Measurements from ENCODE around the gene POU3F1. TPM values are rescaled to one million over a fixed set of nuclear protein-coding genes. Genes with fewer than 3 reads are reported as not detected.
A peak's percentile ranks its signal among the peaks of the same experiment; 100 is the strongest.

The POU3F1 gene
- polyA plus RNA-seq (2013, experiment 1 of 2; ENCODE audit: insufficient read length), result 0.11 TPM
- not detected for polyA plus RNA-seq (2013, experiment 2 of 2; ENCODE audit: insufficient read length)

- no peak for DNase-seq
Observed at GRCh38 chr1:38046333-38046883, at the start of gene POU3F1. Gene POU3F1 (minus strand): TSS chr1:38046793. CDS start chr1:38046743, 50 bp downstream.

GRCh38 chr1:38095454-38095931 is 48.9 kb upstream of the POU3F1 start:
- DNase-seq, result no peak

GRCh38 chr1:38094711-38095290 is 48.2 kb upstream of the POU3F1 start:
- no peak for DNase-seq

- no peak for DNase-seq
Observed at GRCh38 chr1:38093569-38094520, 47.3 kb upstream of the POU3F1 start.

DNA sequence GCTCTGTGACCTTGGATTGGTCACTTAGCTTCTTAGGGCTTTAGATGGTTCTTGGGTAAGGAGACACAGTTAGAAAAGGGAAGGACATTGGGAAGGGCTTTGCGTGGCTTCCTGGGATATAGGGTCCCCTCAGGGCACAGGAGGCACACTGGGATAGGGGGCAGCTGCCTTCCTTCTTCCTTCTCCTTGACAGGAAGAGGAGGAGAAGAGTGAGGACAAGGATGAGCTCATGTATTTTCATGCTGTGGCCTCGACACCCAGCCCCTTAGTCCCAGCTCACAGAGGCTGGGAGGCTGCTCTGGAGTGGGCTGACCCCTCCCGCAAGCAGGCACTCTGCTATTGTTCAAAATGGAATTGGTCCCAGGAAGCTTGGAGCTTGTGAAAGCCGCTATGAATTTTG is 45.7 kb upstream of the POU3F1 start:
- DNase-seq, result no peak

DNA sequence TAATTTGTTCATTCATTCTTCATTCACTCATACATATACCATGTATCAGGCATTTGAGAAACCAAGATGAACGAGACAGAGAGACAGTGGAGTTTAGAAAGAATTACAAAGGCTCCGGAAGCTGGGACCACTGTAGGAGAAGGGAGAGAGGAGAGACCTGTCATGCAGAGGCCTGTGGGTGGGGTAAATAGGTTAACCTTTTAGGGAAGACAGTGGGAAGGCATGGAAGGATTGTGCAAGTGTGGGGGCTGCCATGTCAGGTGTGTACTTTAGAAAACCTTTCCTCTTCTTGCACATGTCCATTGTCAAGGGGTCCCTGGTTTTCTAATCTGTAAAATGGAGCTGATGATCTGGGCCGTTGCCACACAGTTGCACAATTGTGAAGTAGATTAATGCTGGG is 44.2 kb upstream of the POU3F1 start:
- DNase-seq, result no peak

DNA sequence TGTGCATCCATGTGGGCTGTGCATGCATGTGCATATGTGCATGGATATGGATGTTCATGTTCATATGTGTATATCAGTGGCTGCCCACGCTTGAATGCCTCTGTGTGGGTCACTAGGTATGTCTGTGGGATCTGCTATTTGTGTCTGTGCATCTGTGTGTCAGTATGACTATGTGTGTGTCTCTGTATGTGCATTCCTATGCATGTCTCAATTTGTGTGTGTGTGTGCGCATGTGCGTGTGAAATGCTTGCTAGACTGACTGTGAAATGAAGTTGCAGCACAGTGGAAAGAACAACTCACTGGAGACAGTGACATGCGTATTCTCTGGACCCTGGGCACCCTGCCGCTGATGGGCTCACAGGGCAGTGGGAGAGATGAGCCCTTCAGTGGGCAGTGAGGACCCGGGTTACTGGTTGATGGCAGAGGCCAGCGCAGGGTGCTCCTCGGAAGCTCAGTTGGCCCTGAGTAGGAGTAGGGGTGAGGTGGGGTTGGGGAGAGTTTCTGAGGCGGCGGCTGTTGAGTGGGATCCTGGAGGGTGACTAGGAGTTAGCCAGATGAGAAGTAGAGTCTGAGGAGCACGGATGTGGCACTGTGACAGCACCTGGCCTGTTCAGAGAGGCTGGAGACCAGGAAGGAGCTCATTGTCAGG is 43.2 kb upstream of the POU3F1 start:
- no peak for DNase-seq

- no peak for DNase-seq
Observed at GRCh38 chr1:38088791-38089190, 42.2 kb upstream of the POU3F1 start.

DNA sequence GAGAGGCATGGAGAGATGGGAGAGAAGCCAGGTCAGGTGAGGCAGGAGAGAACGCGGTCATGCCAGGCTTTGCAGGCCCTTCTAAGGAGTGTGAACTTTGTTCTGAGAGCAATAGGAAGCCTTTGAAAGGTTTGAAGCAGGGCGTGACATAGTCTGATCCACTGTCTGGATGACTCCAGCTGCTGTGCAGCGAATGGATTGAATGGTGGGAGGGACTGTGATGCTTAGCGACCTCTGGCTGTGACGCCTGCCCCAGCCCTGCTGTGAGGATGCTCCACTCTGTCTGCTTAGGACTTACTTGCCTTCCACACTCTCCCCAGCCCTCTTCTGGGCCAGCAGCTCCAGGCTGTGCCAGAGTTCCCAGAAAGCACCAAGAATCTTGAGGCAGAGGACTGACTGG is 41.8 kb upstream of the POU3F1 start:
- no peak for DNase-seq

DNA sequence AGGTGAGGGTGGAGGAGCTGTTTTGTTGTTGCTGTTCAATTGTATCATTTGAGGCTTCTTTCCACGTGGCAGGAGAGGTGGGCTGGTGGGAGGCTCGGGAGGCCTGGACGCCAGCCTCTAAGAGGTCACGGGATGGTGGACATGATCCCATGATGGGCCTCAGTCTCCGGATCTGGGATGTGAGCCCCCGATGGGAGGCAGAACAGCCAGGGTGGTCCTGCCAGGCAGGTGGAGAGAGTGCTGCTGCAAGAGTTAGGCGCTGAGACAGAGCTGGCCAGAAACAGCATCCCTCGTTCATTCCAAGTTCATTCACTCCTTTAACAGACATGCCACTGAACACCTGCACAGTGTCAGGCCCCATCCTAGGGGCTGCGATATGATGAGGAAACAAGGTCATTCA is 41.1 kb upstream of the POU3F1 start:
- no peak for DNase-seq

DNA sequence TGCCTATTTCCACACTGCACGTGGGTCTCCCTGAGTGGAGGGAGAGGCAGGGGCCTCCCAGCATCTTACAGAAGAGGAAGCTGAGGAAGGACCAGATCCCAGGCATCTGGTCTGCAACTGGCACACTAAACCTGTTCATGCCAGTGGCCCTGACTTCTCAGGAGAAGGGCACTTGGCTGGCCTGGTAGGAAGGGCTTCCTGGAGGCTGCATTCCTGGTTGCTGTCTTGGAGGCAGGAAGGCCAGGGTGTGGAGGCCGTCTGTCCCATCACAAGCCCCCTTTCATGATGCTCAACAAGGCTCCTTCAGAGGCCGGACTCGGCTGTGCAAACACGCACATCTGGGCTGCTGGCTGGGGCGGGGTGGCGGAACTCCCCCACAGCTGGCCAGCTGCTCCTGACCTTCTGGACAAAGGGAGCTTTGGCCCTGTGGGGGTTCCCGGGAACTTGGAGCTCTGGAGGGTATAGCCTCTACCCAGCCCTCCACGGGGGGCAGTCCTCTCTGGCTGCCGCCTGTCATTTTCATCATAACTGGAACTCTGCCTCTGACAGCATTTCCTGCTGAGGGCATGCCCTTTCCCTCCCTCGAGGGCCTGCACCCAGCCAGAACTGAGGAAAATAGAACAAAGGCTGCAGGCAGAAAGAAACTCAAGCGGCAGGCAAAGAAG is 39.2 kb upstream of the POU3F1 start:
- no peak for DNase-seq

GRCh38 chr1:38084700-38085099 is 38.1 kb upstream of the POU3F1 start:
- no peak for DNase-seq

DNA sequence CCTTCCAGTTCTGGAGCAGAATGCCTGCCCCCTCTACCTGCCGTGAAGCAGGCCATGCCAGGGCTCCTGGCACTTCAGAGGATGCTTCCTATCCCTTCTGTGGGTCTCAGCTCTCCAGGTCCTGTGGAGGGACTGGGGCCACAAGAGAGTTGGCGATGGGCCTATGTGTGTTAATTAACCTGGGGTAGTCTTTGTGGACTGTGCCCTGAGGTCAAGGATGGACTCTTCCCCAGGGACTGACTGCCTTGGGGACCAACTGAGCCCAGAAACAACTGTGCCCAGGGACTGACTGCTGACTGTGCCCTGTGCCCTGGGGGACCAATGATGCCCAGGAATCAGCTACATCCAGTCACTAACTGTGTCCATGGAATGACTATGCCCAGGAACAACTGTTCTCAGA is 37.5 kb upstream of the POU3F1 start:
- DNase-seq, result no peak

- DNase-seq, result no peak
Observed at GRCh38 chr1:38083541-38083940, 36.9 kb upstream of the POU3F1 start.

- no peak for DNase-seq
Observed at GRCh38 chr1:38082769-38083263, 36.2 kb upstream of the POU3F1 start.

DNA sequence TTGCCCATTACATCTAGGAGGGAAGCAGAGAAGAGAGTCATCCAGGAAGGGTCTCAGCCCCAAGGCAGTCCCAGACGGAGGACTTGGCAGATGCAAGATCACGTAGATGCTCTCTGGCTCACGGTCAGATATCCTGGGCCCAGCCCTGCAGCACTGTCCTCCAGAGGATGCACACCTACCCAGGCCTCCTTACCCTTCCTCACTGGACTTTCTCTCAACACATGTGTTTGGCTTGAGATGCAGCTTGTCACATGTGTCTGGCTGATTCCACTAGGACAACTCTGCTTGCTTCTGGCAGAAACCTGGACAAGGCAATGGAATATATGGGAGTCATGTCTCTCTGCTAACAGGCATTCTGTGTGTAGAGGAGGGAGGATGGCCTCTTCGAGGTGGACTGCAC is 32.4 kb upstream of the POU3F1 start:
- DNase-seq, result no peak

GRCh38 chr1:38077523-38078147 is 31.0 kb upstream of the POU3F1 start:
- DNase-seq, result no peak

DNA sequence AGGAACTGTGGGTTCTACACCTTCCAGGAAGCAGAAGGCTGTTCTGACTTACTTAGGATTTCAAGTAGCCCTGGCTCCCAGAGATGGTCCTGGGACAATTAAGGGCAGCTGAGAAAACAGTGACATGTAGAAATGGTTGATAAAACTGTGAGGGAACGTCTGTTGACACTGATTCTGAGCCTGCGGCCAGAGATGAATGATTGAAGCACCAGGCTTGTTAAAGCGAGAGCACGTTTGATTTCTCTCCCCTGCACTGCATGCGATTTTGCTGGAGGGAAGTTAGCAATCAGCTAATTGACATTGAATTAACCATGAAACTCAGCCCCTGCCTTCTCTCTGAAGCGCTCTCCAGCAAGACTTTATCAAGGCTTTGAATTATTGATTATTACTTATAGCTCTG is 29.9 kb upstream of the POU3F1 start:
- DNase-seq, result no peak

DNA sequence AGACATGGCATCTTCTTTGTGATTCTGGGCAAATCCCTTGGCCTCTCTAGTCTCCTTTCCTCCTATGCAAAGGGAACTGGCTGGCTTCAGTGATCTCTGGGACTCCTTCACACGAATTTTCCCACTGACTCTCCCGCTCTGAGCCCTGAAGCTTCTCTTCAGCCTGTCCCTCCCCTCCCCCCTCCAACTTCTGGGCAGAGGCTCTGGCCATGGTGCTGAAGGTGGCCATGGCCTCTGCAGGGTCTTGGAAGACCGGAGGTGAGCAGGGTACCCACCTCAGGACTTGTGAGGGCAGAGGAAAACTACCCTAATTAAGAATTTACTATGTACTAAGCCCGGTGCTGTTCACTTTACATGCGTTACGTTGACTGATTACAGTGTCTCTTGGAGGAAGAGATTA is 29.4 kb upstream of the POU3F1 start:
- peak; percentile 33 for DNase-seq

GRCh38 chr1:38075191-38075590 is 28.6 kb upstream of the POU3F1 start:
- no peak for DNase-seq

- DNase-seq, result no peak
Observed at GRCh38 chr1:38074302-38074677, 27.7 kb upstream of the POU3F1 start.
